ENCODE results near the gene FCHSD2.

The FCHSD2 gene

DNA sequence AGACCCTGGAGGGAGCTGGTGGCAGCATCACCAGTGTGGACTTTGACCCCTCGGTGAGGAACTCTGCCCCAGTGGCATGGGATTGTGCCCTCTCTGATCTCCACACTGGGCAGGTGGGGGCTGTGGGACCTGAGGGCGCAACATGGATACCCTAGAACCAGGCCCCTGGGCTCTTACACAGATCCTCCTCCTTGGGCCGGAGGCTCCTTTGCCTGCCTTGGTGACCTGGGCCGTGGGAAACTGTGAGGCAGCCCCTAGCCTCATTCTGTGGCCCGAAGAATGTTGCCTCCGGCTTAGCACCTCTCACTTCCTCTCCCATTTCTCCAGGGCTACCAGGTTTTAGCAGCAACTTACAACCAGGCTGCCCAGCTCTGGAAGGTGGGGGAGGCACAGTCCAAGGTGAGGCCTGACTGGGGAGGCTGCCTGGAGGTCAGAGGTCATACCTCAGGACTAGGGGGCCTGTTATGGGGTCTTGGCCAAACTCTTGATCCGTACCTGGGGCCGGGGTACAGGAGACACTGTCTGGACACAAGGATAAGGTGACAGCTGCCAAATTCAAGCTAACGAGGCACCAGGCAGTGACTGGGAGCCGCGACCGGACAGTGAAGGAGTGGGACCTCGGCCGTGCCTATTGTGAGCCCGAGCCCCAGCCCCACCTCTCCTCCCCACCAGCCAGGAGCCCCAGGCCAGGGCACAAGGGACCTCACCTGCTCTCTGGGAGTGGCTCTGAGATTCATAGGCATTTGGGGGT is 315.8 kb downstream of the FCHSD2 start:
- CTCF ChIA-PET: interaction anchor here (0.6 kb wide), 1 partner anchor 100 kb away, joined by 3 read pairs; no protein-coding TSS in a partner anchor

DNA sequence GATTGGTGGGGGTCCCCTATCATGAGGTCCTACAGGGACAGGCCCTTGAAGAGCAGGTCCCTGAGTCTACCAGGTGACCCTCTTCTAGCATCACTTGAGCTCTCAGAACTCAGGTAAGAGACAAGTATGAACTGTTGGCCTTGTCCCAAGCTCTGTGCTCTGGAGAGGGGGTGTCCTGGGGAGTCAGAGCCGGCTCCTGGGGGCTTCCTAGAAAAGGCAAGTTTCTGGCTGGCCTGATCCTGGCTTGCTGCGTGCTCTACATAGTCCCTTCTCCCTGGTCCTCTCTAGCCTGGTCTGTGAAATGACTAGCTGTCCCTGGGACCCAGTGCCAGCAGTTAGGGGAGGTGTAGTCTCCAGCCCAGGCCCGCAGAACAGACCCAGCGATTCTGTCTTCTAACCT is 316.5 kb downstream of the FCHSD2 start:
- no peaks in the 10 kb centered on the region for H3K36me3 ChIP-seq (ENCODE audit: control insufficient read depth in 2 of 2, insufficient read depth in 1 of 2, low read length in 2 of 2)
- no peak overlapping the region for H3K27ac ChIP-seq (ENCODE audit: extremely low read depth, low read depth, low read length)
- no peak overlapping the region for H3K4me3 ChIP-seq (ENCODE audit: low read depth, low read length)
- CTCF ChIA-PET: no interaction called here
- no peaks in the 10 kb centered on the region for H3K4me1 ChIP-seq (ENCODE audit: control insufficient read depth, insufficient read depth, low read length)
- TF ChIP-seq, protein P1, sequence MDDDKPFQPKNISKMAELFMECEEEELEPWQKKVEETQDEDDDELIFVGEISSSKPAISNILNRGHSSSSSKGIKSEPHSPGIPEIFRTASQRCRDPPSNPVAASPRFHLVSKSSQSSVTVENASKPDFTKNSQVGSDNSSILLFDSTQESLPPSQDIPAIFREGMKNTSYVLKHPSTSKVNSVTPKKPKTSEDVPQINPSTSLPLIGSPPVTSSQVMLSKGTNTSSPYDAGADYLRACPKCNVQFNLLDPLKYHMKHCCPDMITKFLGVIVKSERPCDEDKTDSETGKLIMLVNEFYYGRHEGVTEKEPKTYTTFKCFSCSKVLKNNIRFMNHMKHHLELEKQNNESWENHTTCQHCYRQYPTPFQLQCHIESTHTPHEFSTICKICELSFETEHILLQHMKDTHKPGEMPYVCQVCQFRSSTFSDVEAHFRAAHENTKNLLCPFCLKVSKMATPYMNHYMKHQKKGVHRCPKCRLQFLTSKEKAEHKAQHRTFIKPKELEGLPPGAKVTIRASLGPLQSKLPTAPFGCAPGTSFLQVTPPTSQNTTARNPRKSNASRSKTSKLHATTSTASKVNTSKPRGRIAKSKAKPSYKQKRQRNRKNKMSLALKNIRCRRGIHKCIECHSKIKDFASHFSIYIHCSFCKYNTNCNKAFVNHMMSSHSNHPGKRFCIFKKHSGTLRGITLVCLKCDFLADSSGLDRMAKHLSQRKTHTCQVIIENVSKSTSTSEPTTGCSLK (tag by site-specific recombination; IDR thresholded peaks at IDR 0.05): no peak
- no peak for TF ChIP-seq ZNF211 (tag by site-specific recombination; IDR thresholded peaks at IDR 0.05; ENCODE audit: low read depth)
- no peak for TF ChIP-seq ZNF214 (tag by site-specific recombination; IDR thresholded peaks at IDR 0.05; ENCODE audit: borderline replicate concordance)
- TF ChIP-seq ZNF23 (tag by site-specific recombination; IDR thresholded peaks at IDR 0.05; ENCODE audit: borderline replicate concordance): no peak
- H3K9me3 ChIP-seq (ENCODE audit: control insufficient read depth, insufficient read depth, low read depth, low read length): no peaks in the 10 kb centered on the region
- POLR2A ChIA-PET: interaction anchor here (0.6 kb wide), 1 partner anchor 14 kb away, joined by 7 read pairs; no protein-coding TSS in a partner anchor

More for the DNA sequence above, 315.8 kb downstream of the FCHSD2 start:
- POLR2A ChIA-PET: no interaction called here
- no peaks in the 10 kb centered on the region for H3K36me3 ChIP-seq (ENCODE audit: control insufficient read depth in 2 of 2, insufficient read depth in 1 of 2, low read length in 2 of 2)
- H3K4me3 ChIP-seq (ENCODE audit: low read depth, low read length): no peak overlapping the region
- H3K4me1 ChIP-seq (ENCODE audit: control insufficient read depth, insufficient read depth, low read length): no peaks in the 10 kb centered on the region
- H3K9me3 ChIP-seq (ENCODE audit: control insufficient read depth, insufficient read depth, low read depth, low read length): no peaks in the 10 kb centered on the region
- H3K27ac ChIP-seq (ENCODE audit: extremely low read depth, low read depth, low read length): no peak overlapping the region
- TF ChIP-seq, protein P2, sequence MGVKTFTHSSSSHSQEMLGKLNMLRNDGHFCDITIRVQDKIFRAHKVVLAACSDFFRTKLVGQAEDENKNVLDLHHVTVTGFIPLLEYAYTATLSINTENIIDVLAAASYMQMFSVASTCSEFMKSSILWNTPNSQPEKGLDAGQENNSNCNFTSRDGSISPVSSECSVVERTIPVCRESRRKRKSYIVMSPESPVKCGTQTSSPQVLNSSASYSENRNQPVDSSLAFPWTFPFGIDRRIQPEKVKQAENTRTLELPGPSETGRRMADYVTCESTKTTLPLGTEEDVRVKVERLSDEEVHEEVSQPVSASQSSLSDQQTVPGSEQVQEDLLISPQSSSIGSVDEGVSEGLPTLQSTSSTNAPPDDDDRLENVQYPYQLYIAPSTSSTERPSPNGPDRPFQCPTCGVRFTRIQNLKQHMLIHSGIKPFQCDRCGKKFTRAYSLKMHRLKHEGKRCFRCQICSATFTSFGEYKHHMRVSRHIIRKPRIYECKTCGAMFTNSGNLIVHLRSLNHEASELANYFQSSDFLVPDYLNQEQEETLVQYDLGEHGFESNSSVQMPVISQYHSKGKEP (tag by site-specific recombination; IDR thresholded peaks at IDR 0.05): no peak
- TF ChIP-seq ZNF174 (tag by site-specific recombination; IDR thresholded peaks at IDR 0.05): no peak
- TF ChIP-seq ZNF19 (tag by site-specific recombination; IDR thresholded peaks at IDR 0.05; ENCODE audit: low read depth): no peak
- no peak for TF ChIP-seq ZFP37 (tag by site-specific recombination; IDR thresholded peaks at IDR 0.05)
- TF ChIP-seq, protein P3, sequence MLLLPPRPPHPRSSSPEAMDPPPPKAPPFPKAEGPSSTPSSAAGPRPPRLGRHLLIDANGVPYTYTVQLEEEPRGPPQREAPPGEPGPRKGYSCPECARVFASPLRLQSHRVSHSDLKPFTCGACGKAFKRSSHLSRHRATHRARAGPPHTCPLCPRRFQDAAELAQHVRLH (tag by site-specific recombination; IDR thresholded peaks at IDR 0.05): no peak
- TF ChIP-seq ZFP69B (tag by site-specific recombination; IDR thresholded peaks at IDR 0.05): no peak
- TF ChIP-seq, protein P4, sequence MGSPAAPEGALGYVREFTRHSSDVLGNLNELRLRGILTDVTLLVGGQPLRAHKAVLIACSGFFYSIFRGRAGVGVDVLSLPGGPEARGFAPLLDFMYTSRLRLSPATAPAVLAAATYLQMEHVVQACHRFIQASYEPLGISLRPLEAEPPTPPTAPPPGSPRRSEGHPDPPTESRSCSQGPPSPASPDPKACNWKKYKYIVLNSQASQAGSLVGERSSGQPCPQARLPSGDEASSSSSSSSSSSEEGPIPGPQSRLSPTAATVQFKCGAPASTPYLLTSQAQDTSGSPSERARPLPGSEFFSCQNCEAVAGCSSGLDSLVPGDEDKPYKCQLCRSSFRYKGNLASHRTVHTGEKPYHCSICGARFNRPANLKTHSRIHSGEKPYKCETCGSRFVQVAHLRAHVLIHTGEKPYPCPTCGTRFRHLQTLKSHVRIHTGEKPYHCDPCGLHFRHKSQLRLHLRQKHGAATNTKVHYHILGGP (tag by site-specific recombination; IDR thresholded peaks at IDR 0.05): no peak
- TF ChIP-seq ZNF350 (tag by site-specific recombination; IDR thresholded peaks at IDR 0.05): no peak

DNA sequence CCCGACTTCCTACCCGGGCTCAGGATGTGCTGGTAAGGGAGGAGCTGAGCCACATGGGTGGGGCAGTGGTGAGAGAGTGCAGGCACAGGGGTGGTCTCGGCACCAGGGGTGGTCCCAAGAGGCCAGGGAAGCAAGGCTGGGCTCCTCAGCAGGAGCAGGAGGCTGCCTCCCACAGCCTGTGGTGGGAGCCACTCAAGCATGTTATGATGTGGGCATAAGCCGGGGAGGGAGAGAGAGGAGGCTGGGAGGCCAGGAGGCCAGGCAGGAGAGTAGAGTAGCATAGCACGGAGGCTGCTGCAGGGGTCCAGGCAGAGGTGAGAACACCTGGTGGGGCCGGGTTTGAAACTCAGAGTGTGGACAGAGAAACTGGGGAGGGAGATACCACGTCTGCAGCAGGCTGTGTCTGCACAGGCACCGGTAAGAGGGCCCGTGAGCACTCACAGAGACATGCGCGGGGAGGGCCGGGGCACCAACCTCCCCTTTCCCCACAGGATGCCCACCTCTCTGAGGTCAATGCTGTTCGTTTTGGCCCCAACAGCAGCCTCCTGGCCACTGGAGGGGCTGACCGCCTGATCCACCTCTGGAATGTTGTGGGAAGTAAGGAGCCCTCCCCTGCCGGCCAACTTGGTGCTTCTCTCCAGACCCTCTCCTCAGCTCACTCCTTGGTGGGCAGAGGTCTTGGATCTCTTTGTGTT is 317.2 kb downstream of the FCHSD2 start:
- no peak overlapping the region for H3K27ac ChIP-seq (ENCODE audit: extremely low read depth, low read depth, low read length)
- no peaks in the 10 kb centered on the region for H3K9me3 ChIP-seq (ENCODE audit: control insufficient read depth, insufficient read depth, low read depth, low read length)
- CTCF ChIA-PET: no interaction called here
- H3K36me3 ChIP-seq (ENCODE audit: control insufficient read depth in 2 of 2, insufficient read depth in 1 of 2, low read length in 2 of 2): no peaks in the 10 kb centered on the region
- H3K4me3 ChIP-seq (ENCODE audit: low read depth, low read length): no peak overlapping the region
- H3K4me1 ChIP-seq (ENCODE audit: control insufficient read depth, insufficient read depth, low read length): no peaks in the 10 kb centered on the region
- POLR2A ChIA-PET: interaction anchor here (0.6 kb wide), 1 partner anchor 14 kb away, joined by 7 read pairs; no protein-coding TSS in a partner anchor
- TF ChIP-seq OVOL3 (tag by site-specific recombination; IDR thresholded peaks at IDR 0.05) (no peak), ZNF707 (tag by site-specific recombination; IDR thresholded peaks at IDR 0.05) (no peak), EGR2 (tag by site-specific recombination; IDR thresholded peaks at IDR 0.05; ENCODE audit: low read depth) (0 out of 2 replicates have a peak, but pooled peaks have one; percentile 22), GLIS1 (tag by site-specific recombination; IDR thresholded peaks at IDR 0.05) (peak; percentile 95), ZFHX2 (tag by site-specific recombination; conservative IDR thresholded peaks at IDR 0.05) (peak; percentile 38), ZIC2 (tag by site-specific recombination; IDR thresholded peaks at IDR 0.05) (peak; percentile 82), ZNF670 (tag by site-specific recombination; IDR thresholded peaks at IDR 0.05; ENCODE audit: low read depth) (no peak)

Data from HEK293 (cell line).